Kidney epithelial cell (primary cell): ENCODE data around the gene CACNA1D. TPM values are rescaled to one million over a fixed set of nuclear protein-coding genes. Genes with fewer than 3 reads are reported as not detected.

Experiments
- DNase-seq: peaks from one replicate; pipeline ENCODE4 v3.0.0-alpha.2; 2010; ENCODE audit warnings: low read depth
- H3K27me3 ChIP-seq: 2 replicates; pipeline ENCODE4 v1.6.0; 2011; ENCODE audit warnings: low read length; ENCODE audit not compliant: control insufficient read depth, insufficient read depth
- H3K36me3 ChIP-seq: 2 replicates; pipeline ENCODE4 v1.5.1; 2011; ENCODE audit warnings: low read length; ENCODE audit not compliant: control insufficient read depth, insufficient read depth
- H3K4me3 ChIP-seq: 2 replicates; pipeline ENCODE4 v1.5.1; 2011; ENCODE audit warnings: low read depth, mild to moderate bottlenecking, control low read depth, low read length
- CTCF ChIP-seq: IDR thresholded peaks from 2 replicates; pipeline ENCODE4 v1.5.1; 2011; ENCODE audit warnings: mild to moderate bottlenecking, moderate library complexity, low read length, control low read depth, inconsistent platforms; ENCODE audit not compliant: insufficient read depth, poor library complexity, severe bottlenecking
- total RNA-seq: library from RNA; depleted of rRNA; stranded (reverse); fragments of >200 nt; gene quantifications from 2 replicates; pipeline ENCODE4 v1.2.3, GENCODE V29; 2015

CACNA1D gene
- total RNA-seq, 1 donor from 2014 or later: 0.21 TPM

- TF ChIP-seq CTCF: no peak
- DNase-seq: peak; percentile 67
- H3K36me3 ChIP-seq: no peaks in the 10 kb centered on the region
- no peaks in the 10 kb centered on the region for H3K27me3 ChIP-seq
- H3K4me3 ChIP-seq: no peak overlapping the region
Observed at GRCh38 chr3:53821631-53822121, 327.3 kb downstream of the CACNA1D start.

- no peak for DNase-seq
- Histone ChIP-seq H3K36me3 (no peaks in the 10 kb centered on the region), H3K4me3 (no peak overlapping the region), H3K27me3 (no peaks in the 10 kb centered on the region)
- no peak for TF ChIP-seq CTCF
Observed at GRCh38 chr3:53822331-53822741, 327.9 kb downstream of the CACNA1D start.

GRCh38 chr3:53823026-53823955 is 328.9 kb downstream of the CACNA1D start:
- Histone ChIP-seq H3K4me3 (no peak overlapping the region), H3K27me3 (no peaks in the 10 kb centered on the region), H3K36me3 (no peaks in the 10 kb centered on the region)
- no peak for DNase-seq
- TF ChIP-seq CTCF: no peak

- H3K27me3 ChIP-seq: no peaks in the 10 kb centered on the region
- H3K4me3 ChIP-seq: no peak overlapping the region
- no peak for TF ChIP-seq CTCF
- H3K36me3 ChIP-seq: no peaks in the 10 kb centered on the region
- no peak for DNase-seq
Observed at GRCh38 chr3:53823956-53824657, 329.7 kb downstream of the CACNA1D start.

- DNase-seq: no peak
Observed at GRCh38 chr3:53824795-53825194, 330.4 kb downstream of the CACNA1D start.

More at GRCh38 chr3:53824795-53825194, 330.4 kb downstream of the CACNA1D start:
- no peak for TF ChIP-seq CTCF
- H3K36me3 ChIP-seq: no peaks in the 10 kb centered on the region
- no peak overlapping the region for H3K4me3 ChIP-seq
- no peaks in the 10 kb centered on the region for H3K27me3 ChIP-seq
